Omental fat pad (tissue), 4 donors: ENCODE data around the gene KIF4A. TPM values are rescaled to one million over a fixed set of nuclear protein-coding genes. Genes with fewer than 3 reads are reported as not detected.

Source experiments
- ATAC-seq: fragments of 150-250 bp; one replicate; pipeline ENCODE4 v1.9.1; 2016; ENCODE audit warnings: mild to moderate bottlenecking, moderate library complexity; ENCODE audit not compliant: low FRiP score
- DNase-seq: peaks from one replicate; pipeline ENCODE4 v3.0.0-alpha.2; 2019; ENCODE audit warnings: low spot score
- total RNA-seq, 4 donors: library from RNA; depleted of rRNA; stranded (reverse); fragments of >200 nt; gene quantifications; one replicate each; pipeline ENCODE4 v1.1.0, GENCODE V29; 2016
- TF ChIP-seq, protein P1 (sequence below), 3 donors: fragments of 450-650 bp; IDR thresholded peaks; one replicate each; pipeline ENCODE4 v1.5.1; 2016 to 2017; ENCODE audit warnings: antibody characterized with exemption in 3 of 3, mild to moderate bottlenecking in 3 of 3, moderate library complexity in 2 of 3

Gene KIF4A
- total RNA-seq, 4 donors from 2014 or later: 0.09 to 1.2 (median 0.32) TPM; not detected in 1

DNA sequence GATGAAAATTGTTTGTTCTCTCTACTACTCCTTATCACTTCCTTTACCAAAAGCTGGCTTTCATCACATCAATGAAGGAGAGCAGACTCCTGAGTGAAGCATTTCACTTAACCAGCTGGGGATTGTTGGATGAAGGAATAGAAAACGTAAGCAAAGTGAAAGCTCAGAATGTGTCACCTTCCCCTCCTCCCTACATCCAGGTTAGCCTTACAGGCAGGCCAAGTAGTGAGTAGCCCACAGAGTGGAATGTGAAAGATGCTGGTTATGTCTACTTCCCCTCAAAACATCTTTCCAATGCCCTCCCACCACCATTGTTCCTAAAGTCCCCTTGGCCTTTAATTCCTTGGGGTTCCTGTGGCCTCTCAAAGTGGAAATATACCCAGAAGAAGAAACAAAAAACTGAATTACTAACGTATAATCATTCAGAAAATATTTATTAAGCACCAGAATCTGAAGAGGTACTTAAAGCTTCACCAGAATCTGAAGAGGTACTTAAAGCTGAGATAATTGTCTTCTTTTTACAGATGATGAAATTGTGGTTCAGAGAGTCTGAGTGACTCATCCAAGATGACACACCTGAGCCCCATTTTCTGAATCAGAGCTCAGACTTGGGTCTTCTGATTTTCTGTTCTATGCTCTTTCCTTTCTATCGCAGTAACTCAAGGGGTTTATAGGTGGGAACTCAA, 36.4 kb upstream of the KIF4A start:
- DNase-seq: no peak
- ATAC-seq: no peak
- TF ChIP-seq, protein P1, sequence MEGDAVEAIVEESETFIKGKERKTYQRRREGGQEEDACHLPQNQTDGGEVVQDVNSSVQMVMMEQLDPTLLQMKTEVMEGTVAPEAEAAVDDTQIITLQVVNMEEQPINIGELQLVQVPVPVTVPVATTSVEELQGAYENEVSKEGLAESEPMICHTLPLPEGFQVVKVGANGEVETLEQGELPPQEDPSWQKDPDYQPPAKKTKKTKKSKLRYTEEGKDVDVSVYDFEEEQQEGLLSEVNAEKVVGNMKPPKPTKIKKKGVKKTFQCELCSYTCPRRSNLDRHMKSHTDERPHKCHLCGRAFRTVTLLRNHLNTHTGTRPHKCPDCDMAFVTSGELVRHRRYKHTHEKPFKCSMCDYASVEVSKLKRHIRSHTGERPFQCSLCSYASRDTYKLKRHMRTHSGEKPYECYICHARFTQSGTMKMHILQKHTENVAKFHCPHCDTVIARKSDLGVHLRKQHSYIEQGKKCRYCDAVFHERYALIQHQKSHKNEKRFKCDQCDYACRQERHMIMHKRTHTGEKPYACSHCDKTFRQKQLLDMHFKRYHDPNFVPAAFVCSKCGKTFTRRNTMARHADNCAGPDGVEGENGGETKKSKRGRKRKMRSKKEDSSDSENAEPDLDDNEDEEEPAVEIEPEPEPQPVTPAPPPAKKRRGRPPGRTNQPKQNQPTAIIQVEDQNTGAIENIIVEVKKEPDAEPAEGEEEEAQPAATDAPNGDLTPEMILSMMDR (IDR thresholded peaks at IDR 0.05): no peak

- DNase-seq (no peak), ATAC-seq (no peak)
- TF ChIP-seq, protein P1 (IDR thresholded peaks at IDR 0.05): no peak
Observed at GRCh38 chrX:70254063-70254400, 35.9 kb upstream of the KIF4A start.

GRCh38 chrX:70254909-70255308, 35.0 kb upstream of the KIF4A start:
- DNase-seq: no peak
- TF ChIP-seq, protein P1 (IDR thresholded peaks at IDR 0.05): no peak
- no peak for ATAC-seq

- TF ChIP-seq, protein P1 (IDR thresholded peaks at IDR 0.05): no peak
- no peak for ATAC-seq
- no peak for DNase-seq
Observed at GRCh38 chrX:70255452-70255851, 34.5 kb upstream of the KIF4A start.

GRCh38 chrX:70257423-70258288, 32.2 kb upstream of the KIF4A start:
- DNase-seq (no peak), ATAC-seq (no peak)
- TF ChIP-seq, protein P1 (IDR thresholded peaks at IDR 0.05): no peak

DNA sequence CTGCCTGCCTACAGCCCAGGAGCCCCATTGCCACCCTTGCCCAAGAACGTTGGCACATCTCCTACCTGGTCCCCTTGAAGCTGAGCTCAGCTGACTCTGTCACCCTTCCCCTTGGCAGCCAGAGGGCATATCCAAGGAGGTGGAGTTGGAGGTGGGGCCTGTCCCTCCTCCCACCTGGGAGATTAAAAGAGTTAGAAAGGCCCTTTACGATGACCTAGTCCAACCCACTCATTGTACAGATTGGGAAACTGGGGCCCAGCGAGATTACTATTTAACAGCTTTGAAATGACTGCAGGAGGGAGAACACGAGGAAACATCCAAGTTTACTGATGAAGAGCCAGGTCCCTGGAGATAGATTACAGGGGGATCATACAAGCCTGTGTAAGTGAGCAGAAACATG, 29.8 kb upstream of the KIF4A start, which contains the start of gene P2RY4:
Gene P2RY4 (minus strand): TSS at position 101 of the 400 bp plus-strand sequence. CDS start 580 bp downstream, outside the sequence.
- ATAC-seq (no peak), DNase-seq (no peak)
- TF ChIP-seq, protein P1 (IDR thresholded peaks at IDR 0.05): no peak
